ENCODE data around the gene ZNF239. TPM values are rescaled to one million over a fixed set of nuclear protein-coding genes. Genes with fewer than 3 reads are reported as not detected.
A peak's percentile ranks its signal among the peaks of the same experiment; 100 is the strongest.
"Not testable (repeated sequence)": the region's sequence is repeated elsewhere in the genome, so short reads cannot be mapped to it uniquely, and the experiment has no call there.

Gene ZNF239
- total and polyA plus RNA-seq, 7 donors, result 0.46 to 6.2 (median 4.1) TPM

GRCh38 chr10:43573250-43574000, 991 bp downstream of the ZNF239 start:
- H3K9me3 ChIP-seq, result no peaks in the 10 kb centered on the region
- H3K4me3 ChIP-seq, result peak overlapping the region; percentile 54 to 69 (median 64)
- TF ChIP-seq, protein P1, sequence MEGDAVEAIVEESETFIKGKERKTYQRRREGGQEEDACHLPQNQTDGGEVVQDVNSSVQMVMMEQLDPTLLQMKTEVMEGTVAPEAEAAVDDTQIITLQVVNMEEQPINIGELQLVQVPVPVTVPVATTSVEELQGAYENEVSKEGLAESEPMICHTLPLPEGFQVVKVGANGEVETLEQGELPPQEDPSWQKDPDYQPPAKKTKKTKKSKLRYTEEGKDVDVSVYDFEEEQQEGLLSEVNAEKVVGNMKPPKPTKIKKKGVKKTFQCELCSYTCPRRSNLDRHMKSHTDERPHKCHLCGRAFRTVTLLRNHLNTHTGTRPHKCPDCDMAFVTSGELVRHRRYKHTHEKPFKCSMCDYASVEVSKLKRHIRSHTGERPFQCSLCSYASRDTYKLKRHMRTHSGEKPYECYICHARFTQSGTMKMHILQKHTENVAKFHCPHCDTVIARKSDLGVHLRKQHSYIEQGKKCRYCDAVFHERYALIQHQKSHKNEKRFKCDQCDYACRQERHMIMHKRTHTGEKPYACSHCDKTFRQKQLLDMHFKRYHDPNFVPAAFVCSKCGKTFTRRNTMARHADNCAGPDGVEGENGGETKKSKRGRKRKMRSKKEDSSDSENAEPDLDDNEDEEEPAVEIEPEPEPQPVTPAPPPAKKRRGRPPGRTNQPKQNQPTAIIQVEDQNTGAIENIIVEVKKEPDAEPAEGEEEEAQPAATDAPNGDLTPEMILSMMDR (IDR thresholded peaks at IDR 0.05), result no peak
- TF ChIP-seq EP300 (IDR thresholded peaks at IDR 0.05), result no peak
- no peak for TF ChIP-seq POLR2A (IDR thresholded peaks at IDR 0.05)
- no peak for TF ChIP-seq POLR2AphosphoS5 (IDR thresholded peaks at IDR 0.05)
- peaks cover 0 to 19% (median 13%) of the 10 kb centered on the region in 4 donors for H3K4me1 ChIP-seq
- H3K36me3 ChIP-seq, result no peaks in the 10 kb centered on the region
- intact Hi-C loops (cut with DNase I), result loop anchor here (5.0 to 10.0 kb wide), 2 partner anchors 34 to 179 kb away; partner anchors contain the start of gene ZNF485
- peak overlapping the region; percentile 68 to 81 (median 74) for H3K27ac ChIP-seq
- H3K27me3 ChIP-seq, result no peaks in the 10 kb centered on the region
- WGBS, 2 donors, result 61 to 83% methylated on average over 14 of the region's 14 CpGs
- no peak for DNase-seq

GRCh38 chr10:43570971-43571370, 3.4 kb downstream of the ZNF239 start:
- Histone ChIP-seq H3K27me3 (no peaks in the 10 kb centered on the region), H3K4me1 (peaks cover 0 to 19% (median 13%) of the 10 kb centered on the region in 4 donors), H3K9me3 (no peaks in the 10 kb centered on the region), H3K36me3 (peaks cover 0 to 19% (median 4%) of the 10 kb centered on the region in 4 donors), H3K4me3 (no peak overlapping the region), H3K27ac (no peak overlapping the region)
- intact Hi-C loops (cut with DNase I), result loop anchor here (5.0 to 10.0 kb wide), 2 partner anchors 36 to 176 kb away; partner anchors contain the start of gene ZNF485
- TF ChIP-seq EP300 (IDR thresholded peaks at IDR 0.05), result no peak
- TF ChIP-seq, protein P1 (IDR thresholded peaks at IDR 0.05), result no peak
- no peak for TF ChIP-seq POLR2A (IDR thresholded peaks at IDR 0.05)
- no peak for TF ChIP-seq POLR2AphosphoS5 (IDR thresholded peaks at IDR 0.05)
- DNase-seq, result no peak
- WGBS, 2 donors, result 44 to 78% methylated on average over 1 of the region's 1 CpG

GRCh38 chr10:43569681-43570080, 4.7 kb downstream of the ZNF239 start:
- DNase-seq, result no peak
- H3K36me3 ChIP-seq, result peaks cover 0 to 28% (median 4%) of the 10 kb centered on the region in 4 donors
- no peak overlapping the region for H3K4me3 ChIP-seq
- no peak overlapping the region for H3K27ac ChIP-seq
- peaks cover 0 to 14% (median 11%) of the 10 kb centered on the region in 4 donors for H3K4me1 ChIP-seq
- intact Hi-C loops (cut with DNase I), result loop anchor here (5.0 to 10.0 kb wide), 2 partner anchors 38 to 175 kb away; partner anchors contain the start of gene ZNF485
- no peaks in the 10 kb centered on the region for H3K27me3 ChIP-seq
- H3K9me3 ChIP-seq, result no peaks in the 10 kb centered on the region
- no peak for TF ChIP-seq POLR2A (IDR thresholded peaks at IDR 0.05)
- TF ChIP-seq POLR2AphosphoS5 (IDR thresholded peaks at IDR 0.05), result no peak
- TF ChIP-seq EP300 (IDR thresholded peaks at IDR 0.05), result no peak
- TF ChIP-seq, protein P1 (IDR thresholded peaks at IDR 0.05), result no peak

DNA sequence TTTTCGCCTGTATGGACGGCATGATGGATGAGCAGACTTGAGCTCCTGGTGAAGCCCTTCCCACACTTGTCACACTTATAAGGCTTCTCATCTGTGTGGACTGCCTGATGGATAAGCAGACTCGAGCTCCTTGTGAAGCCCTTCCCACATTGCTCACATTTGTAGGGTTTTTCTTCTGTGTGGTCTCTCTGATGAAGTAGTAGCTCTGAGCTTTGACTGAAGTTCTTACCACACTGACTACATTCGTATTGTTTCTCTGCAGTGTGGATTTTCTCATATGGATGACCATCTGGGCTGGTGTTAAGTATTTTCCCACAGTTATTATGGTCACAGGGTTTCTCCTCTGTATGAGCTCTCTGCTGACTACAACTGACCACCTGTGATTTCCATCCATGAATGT, 17.2 kb downstream of the ZNF239 start:
- no peak for DNase-seq
- Histone ChIP-seq H3K27ac (no peak overlapping the region), H3K27me3 (no peaks in the 10 kb centered on the region), H3K9me3 (peaks cover 0 to 39% (median 6%) of the 10 kb centered on the region in 4 donors), H3K4me3 (no peak overlapping the region), H3K4me1 (no peaks in the 10 kb centered on the region), H3K36me3 (peaks cover 0 to 59% (median 25%) of the 10 kb centered on the region in 4 donors)
- intact Hi-C loops (cut with DNase I), result no loop called here
- 95 to 97% methylated on average over 4 of the region's 4 CpGs for WGBS, 2 donors
- TF ChIP-seq EP300 (IDR thresholded peaks at IDR 0.05) (no peak), POLR2AphosphoS5 (IDR thresholded peaks at IDR 0.05) (no peak), POLR2A (IDR thresholded peaks at IDR 0.05) (no peak)
- TF ChIP-seq, protein P1 (IDR thresholded peaks at IDR 0.05), result no peak

- H3K27me3 ChIP-seq; H3K36me3 ChIP-seq; H3K9me3 ChIP-seq; H3K4me3 ChIP-seq; intact Hi-C loops (cut with DNase I); H3K27ac ChIP-seq; H3K4me1 ChIP-seq; DNase-seq: not testable (repeated sequence)
- 88 to 95% methylated on average over 11 of the region's 11 CpGs for whole genome bisulfite sequencing, 2 donors
Measured at GRCh38 chr10:43543746-43544145, 30.7 kb downstream of the ZNF239 start.

All from sigmoid colon (tissue), 7 donors.